NCI-H1105 (cell line): ENCODE results near the gene BPIFB3.

Source experiments
- DNase-seq: peaks from one replicate; lab custom pipeline; 2025; lab: John Stamatoyannopoulos, UW

The BPIFB3 gene

GRCh38 chr20:33062105-33062824, 8.6 kb downstream of the BPIFB3 start:
- no peak for DNase-seq

- DNase-seq: no peak
Measured at GRCh38 chr20:33062825-33063149, 9.1 kb downstream of the BPIFB3 start.

DNA sequence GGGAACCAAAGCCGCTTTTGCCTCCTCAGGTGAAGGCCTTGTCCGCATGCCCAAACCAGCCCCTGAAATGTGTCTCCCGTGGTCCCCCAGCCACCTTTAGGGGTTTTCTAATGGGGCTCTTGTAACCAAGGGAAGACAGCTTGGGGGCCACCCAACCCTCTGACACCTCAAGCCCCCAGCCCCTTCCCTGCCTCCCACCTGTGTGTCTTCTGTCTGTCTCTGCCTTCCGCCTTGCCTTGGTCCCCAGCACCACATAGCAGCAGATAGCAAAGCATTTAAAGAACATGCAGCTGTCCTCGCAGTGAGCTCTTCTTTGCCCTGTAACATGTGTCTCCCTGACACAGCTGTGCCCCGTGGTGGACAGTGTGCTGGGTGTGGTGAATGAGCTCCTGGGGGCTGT, 9.6 kb downstream of the BPIFB3 start:
- no peak for DNase-seq

DNA sequence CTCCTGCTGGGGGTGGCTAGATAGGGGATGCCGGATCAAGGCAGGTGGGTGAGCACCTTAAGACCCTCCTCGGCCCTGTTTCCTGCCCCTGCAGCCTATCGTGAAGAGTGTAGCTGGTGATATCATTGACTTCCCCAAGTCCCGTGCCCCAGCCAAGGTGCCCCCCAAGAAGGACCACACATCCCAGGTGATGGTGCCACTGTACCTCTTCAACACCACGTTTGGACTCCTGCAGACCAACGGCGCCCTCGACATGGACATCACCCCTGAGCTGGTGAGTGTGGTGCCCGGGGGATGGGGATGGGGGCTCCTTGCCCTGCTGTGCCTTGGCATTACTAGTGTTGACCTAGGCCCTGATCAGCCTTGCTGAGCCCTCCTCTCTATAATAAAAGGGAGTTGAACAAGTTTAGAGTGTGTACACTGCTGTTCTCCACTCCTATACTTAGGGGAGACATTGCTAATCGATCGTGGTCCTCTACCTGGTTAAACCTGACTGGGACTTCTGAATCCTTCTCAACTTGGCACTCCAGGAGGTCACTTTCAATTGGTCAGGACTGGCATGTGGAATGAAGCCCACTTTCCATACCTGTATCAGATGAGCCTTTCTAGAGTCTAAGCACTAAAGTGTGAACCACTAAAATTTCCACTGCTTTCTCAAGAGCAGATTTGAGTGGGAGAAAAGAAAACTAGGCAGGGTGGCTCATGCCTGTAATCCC, 11.0 kb downstream of the BPIFB3 start:
- DNase-seq: no peak

DNA sequence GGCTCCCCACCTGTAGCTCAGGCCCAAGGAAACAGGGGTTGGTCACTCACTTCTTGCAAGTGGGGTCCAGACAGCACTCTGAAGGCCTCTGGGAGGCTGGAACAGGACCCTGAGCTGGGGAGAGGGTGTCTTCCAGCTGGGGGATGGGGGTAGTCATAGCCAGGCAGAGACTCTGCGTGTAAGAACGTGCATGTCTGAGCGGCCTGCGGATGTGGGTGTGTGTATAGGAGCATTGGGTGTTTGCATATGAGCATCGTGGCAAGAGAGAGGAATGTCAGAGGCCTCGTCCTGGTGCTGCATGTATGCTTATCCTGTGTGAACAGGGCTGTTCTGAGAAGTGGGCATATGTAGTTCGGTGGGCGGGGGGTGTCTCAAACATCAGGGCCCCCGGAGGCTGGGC, 12.1 kb downstream of the BPIFB3 start:
- DNase-seq: no peak

GRCh38 chr20:33067806-33068205, 14.1 kb downstream of the BPIFB3 start:
- no peak for DNase-seq

- DNase-seq: no peak
Measured at GRCh38 chr20:33068251-33068939, 14.7 kb downstream of the BPIFB3 start.

GRCh38 chr20:33069673-33070072, 16.0 kb downstream of the BPIFB3 start:
- no peak for DNase-seq

DNA sequence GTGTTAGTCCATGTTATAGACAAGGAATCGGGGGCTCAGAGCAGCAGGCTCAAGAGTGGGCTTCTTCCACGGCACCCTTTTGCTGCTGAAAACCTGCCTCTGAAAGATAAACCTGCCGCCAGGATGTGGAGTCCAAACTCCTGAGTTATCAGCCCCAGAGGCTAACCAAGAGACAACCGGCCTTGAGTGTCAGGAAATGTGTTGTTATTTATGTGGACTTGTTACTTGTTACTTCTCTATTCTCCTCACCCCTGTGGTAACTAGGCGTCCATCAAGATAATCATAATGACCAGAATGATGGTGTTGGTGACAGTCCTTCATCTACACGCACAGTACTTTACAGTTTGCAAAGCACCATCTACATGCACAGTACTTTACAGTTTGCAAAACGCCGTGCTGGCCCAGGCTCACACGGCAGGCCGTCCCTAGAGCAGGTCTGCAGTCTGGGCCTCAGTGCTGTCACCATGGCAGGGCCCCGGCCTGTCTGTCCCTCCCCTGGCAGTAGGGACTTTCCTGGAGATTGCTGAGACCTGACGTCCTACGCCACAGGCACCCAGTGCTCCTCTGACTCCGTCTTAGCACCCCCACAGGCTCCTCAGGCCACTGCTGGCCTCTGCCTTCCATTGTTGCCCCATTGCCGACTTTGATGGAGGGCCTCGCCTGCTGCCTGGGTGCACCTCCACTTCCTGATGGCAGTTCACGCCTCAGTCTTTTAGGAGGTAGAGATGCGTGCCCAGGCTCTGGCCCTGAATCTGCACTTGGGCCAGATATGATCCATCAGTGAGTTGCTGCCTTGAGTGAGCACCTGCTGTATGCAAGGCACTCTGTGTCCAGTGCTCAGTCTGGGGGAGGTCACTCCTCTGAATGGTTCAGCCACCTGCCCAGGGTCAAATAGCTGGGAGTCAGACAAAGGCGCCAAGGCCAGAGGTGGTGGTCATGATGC, 16.7 kb downstream of the BPIFB3 start:
- no peak for DNase-seq

DNA sequence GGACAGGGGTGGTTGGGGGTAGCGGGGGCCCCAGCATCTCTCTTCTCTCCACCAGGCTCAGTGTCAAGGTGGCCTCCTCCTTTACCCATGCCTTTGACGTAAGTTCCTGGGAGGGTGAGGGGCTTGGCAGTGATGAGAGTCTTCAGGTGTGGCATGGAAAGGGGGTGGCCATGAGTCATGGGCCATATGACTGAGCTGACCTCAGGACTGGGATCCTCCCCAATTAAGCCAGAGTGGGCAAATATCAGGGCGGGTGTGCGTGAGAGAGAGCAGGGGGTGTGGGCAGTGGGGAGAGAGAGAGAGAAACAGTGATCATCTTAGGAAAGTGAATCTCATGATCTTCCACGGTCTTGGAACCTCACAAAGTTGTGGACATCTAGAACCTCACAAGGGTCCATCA, 17.5 kb downstream of the BPIFB3 start:
- DNase-seq: no peak

- no peak for DNase-seq
Measured at GRCh38 chr20:33072362-33072761, 18.7 kb downstream of the BPIFB3 start.

- no peak for DNase-seq
Measured at GRCh38 chr20:33072813-33073212, 19.1 kb downstream of the BPIFB3 start.

DNA sequence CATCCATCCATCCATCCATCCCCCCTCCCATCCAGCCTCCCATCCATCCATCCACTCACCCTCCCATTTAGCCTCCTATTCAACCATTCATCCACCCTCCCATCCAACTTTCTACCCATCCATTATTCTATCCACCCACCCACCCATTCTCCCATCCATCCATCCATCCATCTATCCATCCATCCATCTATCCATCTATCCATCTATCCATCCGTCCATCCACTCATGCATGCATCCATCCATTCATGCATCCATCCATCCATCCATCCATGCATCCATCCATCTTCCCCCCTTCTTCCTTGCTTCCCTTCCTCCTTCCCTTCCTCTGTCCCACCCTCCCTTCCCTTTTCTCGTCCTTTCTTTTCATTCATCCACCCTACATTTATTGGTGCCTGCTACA, 21.0 kb downstream of the BPIFB3 start:
- DNase-seq: no peak

- DNase-seq: no peak
Measured at GRCh38 chr20:33075281-33075680, 21.6 kb downstream of the BPIFB3 start.

- no peak for DNase-seq
Measured at GRCh38 chr20:33076662-33077372, 23.1 kb downstream of the BPIFB3 start.

- DNase-seq: no peak
Measured at GRCh38 chr20:33079259-33079658, 25.6 kb downstream of the BPIFB3 start, which contains the start of gene BPIFB4. BPIFB4 (plus strand) TSS chr20:33079643; CDS start chr20:33081527, 1,884 bp downstream.

DNA sequence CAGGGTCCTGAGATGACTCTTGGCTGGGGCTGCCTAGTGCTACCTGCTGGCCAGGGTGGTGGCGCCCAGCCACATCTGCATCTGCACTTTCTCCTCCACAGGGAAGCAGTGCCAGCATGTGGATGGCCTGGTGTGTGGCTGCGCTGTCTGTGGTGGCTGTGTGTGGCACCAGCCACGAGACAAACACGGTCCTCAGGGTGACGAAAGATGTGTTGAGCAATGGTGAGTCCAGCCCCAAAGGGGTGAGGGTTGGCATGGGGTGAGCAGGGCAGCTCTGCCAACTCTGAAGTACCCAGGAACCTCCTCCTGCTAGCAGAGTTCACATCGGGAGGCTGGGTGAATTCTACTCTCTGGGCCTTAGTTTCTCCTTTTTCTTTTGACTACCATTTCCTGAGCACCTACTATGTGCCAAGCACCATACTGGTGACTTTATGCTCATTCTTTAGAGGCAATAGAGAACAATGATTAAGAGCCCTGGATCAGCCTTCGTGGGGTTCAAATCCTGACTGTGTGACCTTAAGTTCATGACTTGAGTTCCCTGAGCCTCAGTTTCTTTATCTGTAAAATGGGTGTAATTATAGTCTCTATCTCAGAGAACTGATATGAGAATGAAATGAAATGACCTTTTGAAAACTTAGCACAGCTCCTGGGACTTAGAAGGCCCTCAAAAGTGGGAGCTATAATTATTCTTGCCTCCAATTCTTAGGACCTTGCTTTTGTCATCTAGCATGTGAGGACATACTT, 27.9 kb downstream of the BPIFB3 start:
- DNase-seq: no peak

- no peak for DNase-seq
Measured at GRCh38 chr20:33082546-33082945, 28.8 kb downstream of the BPIFB3 start.

DNA sequence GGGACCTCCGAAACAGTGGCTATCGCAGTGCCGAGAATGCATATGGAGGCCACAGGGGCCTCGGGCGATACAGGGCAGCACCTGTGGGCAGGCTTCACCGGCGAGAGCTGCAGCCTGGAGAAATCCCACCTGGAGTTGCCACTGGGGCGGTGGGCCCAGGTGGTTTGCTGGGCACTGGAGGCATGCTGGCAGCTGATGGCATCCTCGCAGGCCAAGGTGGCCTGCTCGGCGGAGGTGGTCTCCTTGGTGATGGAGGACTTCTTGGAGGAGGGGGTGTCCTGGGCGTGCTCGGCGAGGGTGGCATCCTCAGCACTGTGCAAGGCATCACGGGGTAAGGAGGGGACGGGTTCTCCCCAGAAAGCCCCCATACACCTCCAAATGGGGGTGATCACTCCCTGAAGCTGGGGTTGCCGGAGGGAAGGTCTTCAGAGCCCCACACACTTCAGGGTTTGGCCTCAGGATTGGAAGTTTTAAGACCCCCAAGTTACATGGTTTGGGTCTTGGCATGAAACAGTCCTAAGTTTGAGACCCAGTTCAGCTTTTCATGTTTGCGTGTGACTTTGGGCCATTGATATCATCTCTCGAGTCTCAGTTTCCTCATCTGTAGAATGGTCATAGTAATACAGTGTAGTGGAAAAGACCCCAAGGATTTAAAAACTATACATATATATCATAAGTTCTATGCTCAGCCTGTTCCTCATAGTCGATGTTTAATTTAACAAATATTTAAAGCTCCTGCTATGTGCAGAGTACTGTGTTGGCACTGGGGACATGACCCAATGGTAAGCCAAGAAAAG, 30.0 kb downstream of the BPIFB3 start:
- no peak for DNase-seq

- no peak for DNase-seq
Measured at GRCh38 chr20:33084722-33085121, 31.0 kb downstream of the BPIFB3 start.
